ENCODE data around the gene BRI3BP. TPM values are rescaled to one million over a fixed set of nuclear protein-coding genes. Genes with fewer than 3 reads are reported as not detected.

The BRI3BP gene
- total and polyA plus RNA-seq, 7 donors = 1.3 to 22.1 (median 2.9) TPM

DNA sequence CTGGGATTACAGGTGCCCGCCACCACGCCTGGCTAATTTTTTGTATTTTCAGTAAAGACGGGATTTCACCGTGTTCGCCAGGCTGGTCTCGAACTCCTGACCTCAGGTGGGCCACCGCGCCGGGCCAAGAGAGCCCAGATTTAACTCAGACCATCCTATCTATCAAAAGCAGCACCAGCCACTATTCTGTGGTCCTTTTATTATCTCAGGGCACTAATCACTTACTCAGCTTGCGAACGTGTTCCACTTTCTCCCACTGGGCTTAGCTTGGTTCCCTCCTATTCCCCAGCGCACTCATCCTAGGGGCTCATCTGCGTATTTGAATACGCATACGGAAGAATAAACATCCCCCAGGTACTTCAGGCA, 55.6 kb downstream of the BRI3BP start:
- WGBS, 2 donors = 50 to 55% methylated on average over 15 of the region's 15 CpGs
- intact Hi-C loops (cut with DNase I) = loop anchor here (1.0 kb wide), 1 partner anchor 16 kb away; the partner anchor contains the start of gene AACS
- H3K27ac ChIP-seq = peak overlapping the region in 3 of 4 donors; percentile 24 to 47 (median 38)

DNA sequence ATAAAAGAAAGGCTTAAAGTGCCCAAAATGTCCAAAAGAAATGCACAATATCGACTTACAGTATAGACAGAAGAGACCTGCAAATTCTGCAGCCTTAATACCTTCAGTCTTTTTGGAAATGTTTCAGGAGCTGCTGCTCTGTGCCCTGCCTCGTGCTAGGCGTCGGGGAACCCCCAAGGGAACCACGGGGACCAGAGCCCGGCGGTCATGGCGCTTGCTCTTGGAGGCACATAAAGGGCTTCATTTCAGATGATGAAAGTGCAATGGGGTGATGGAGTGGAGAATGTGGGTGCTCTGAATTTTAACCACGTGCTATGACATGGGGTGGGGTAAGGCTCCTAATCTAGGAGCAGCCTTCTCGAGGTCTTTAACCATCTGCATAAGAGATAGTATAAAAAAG, 57.0 kb downstream of the BRI3BP start:
- H3K9me3 ChIP-seq = no peaks in the 10 kb centered on the region
- no peaks in the 10 kb centered on the region for H3K27me3 ChIP-seq
- TF ChIP-seq EP300 (IDR thresholded peaks at IDR 0.05) (no peak), POLR2AphosphoS5 (IDR thresholded peaks at IDR 0.05) (no peak), POLR2A (IDR thresholded peaks at IDR 0.05) (no peak), CTCF (IDR thresholded peaks at IDR 0.05) (no peak)
- WGBS, 2 donors = 85 to 89% methylated on average over 10 of the region's 10 CpGs
- no peaks in the 10 kb centered on the region for H3K36me3 ChIP-seq
- H3K4me1 ChIP-seq = peaks cover 0 to 10% (median 5%) of the 10 kb centered on the region in 4 donors
- H3K27ac ChIP-seq = no peak overlapping the region
- intact Hi-C loops (cut with DNase I) = no loop called here
- DNase-seq = peak; percentile 54
- H3K4me3 ChIP-seq = no peak overlapping the region

More for the DNA sequence above, 55.6 kb downstream of the BRI3BP start:
- Histone ChIP-seq H3K9me3 (no peaks in the 10 kb centered on the region), H3K36me3 (no peaks in the 10 kb centered on the region), H3K4me3 (peak overlapping the region; percentile 31 to 56 (median 53)), H3K27me3 (no peaks in the 10 kb centered on the region), H3K4me1 (peaks cover 0 to 10% (median 5%) of the 10 kb centered on the region in 4 donors)
- TF ChIP-seq CTCF (IDR thresholded peaks at IDR 0.05) = no peak
- no peak for TF ChIP-seq EP300 (IDR thresholded peaks at IDR 0.05)
- TF ChIP-seq POLR2A (IDR thresholded peaks at IDR 0.05) = no peak
- no peak for TF ChIP-seq POLR2AphosphoS5 (IDR thresholded peaks at IDR 0.05)
- peak; percentile 51 for DNase-seq

GRCh38 chr12:125050868-125051267, 57.4 kb downstream of the BRI3BP start:
- no peak overlapping the region for H3K27ac ChIP-seq
- H3K4me1 ChIP-seq = peaks cover 0 to 10% (median 5%) of the 10 kb centered on the region in 4 donors
- H3K9me3 ChIP-seq = no peaks in the 10 kb centered on the region
- intact Hi-C loops (cut with DNase I) = no loop called here
- no peaks in the 10 kb centered on the region for H3K36me3 ChIP-seq
- no peak for TF ChIP-seq POLR2A (IDR thresholded peaks at IDR 0.05)
- no peak for TF ChIP-seq EP300 (IDR thresholded peaks at IDR 0.05)
- TF ChIP-seq POLR2AphosphoS5 (IDR thresholded peaks at IDR 0.05) = no peak
- no peak for TF ChIP-seq CTCF (IDR thresholded peaks at IDR 0.05)
- no peak for DNase-seq
- H3K27me3 ChIP-seq = no peaks in the 10 kb centered on the region
- 64 to 78% methylated on average over 3 of the region's 3 CpGs for WGBS, 2 donors
- no peak overlapping the region for H3K4me3 ChIP-seq

- no peak for DNase-seq
- no peak overlapping the region for H3K4me3 ChIP-seq
- no peaks in the 10 kb centered on the region for H3K27me3 ChIP-seq
- no peak for TF ChIP-seq POLR2A (IDR thresholded peaks at IDR 0.05)
- no peak for TF ChIP-seq CTCF (IDR thresholded peaks at IDR 0.05)
- TF ChIP-seq EP300 (IDR thresholded peaks at IDR 0.05) = no peak
- no peak for TF ChIP-seq POLR2AphosphoS5 (IDR thresholded peaks at IDR 0.05)
- WGBS, 2 donors = 79 to 86% methylated on average over 8 of the region's 8 CpGs
- intact Hi-C loops (cut with DNase I) = no loop called here
- H3K36me3 ChIP-seq = no peaks in the 10 kb centered on the region
- no peaks in the 10 kb centered on the region for H3K9me3 ChIP-seq
- H3K27ac ChIP-seq = no peak overlapping the region
- peaks cover 0 to 10% (median 5%) of the 10 kb centered on the region in 4 donors for H3K4me1 ChIP-seq
Measured at GRCh38 chr12:125053821-125054220, 60.4 kb downstream of the BRI3BP start.

GRCh38 chr12:125055591-125055990, 62.1 kb downstream of the BRI3BP start:
- H3K9me3 ChIP-seq = no peaks in the 10 kb centered on the region
- H3K27me3 ChIP-seq = no peaks in the 10 kb centered on the region
- intact Hi-C loops (cut with DNase I) = no loop called here
- no peak overlapping the region for H3K27ac ChIP-seq
- 90 to 93% methylated on average over 9 of the region's 9 CpGs for WGBS, 2 donors
- TF ChIP-seq EP300 (IDR thresholded peaks at IDR 0.05) (no peak), CTCF (IDR thresholded peaks at IDR 0.05) (no peak), POLR2A (IDR thresholded peaks at IDR 0.05) (no peak), POLR2AphosphoS5 (IDR thresholded peaks at IDR 0.05) (no peak)
- no peaks in the 10 kb centered on the region for H3K4me1 ChIP-seq
- H3K4me3 ChIP-seq = no peak overlapping the region
- H3K36me3 ChIP-seq = no peaks in the 10 kb centered on the region
- DNase-seq = no peak

Data from sigmoid colon (tissue), 7 donors.